ENCODE measurements around the gene SEC24A.
"Not testable (repeated sequence)": the region's sequence is repeated elsewhere in the genome, so short reads cannot be mapped to it uniquely, and the experiment has no call there.

- not testable (repeated sequence) for TF ChIP-seq EZH2 (IDR thresholded peaks at IDR 0.05; ENCODE audit: borderline replicate concordance, low read depth, low read length, poor library complexity, severe bottlenecking); CTCF (conservative IDR thresholded peaks at IDR 0.05; ENCODE audit: low read depth, low read length)
Observed at GRCh38 chr5:134635366-134635765, 13.2 kb upstream of the SEC24A start.

Measured in A673 (cell line).